ENCODE results near the gene NCS1. TPM values are rescaled to one million over a fixed set of nuclear protein-coding genes. Genes with fewer than 3 reads are reported as not detected.

NCS1 gene
- total RNA-seq, 1 donor from 2014 or later, result 26.6 TPM

GRCh38 chr9:130187523-130187846 is 15.3 kb downstream of the NCS1 start:
- Histone ChIP-seq H3K27me3 (ENCODE audit: control insufficient read depth, insufficient read depth, low read length) (no peaks in the 10 kb centered on the region), H3K36me3 (ENCODE audit: control insufficient read depth, insufficient read depth, low read length) (peaks cover 2% of the 10 kb centered on the region), H3K4me3 (ENCODE audit: low read depth, low read length) (no peak overlapping the region)
- DNase-seq (ENCODE audit: low read depth) (no peak), FAIRE-seq (no peak)
- TF ChIP-seq CTCF (IDR thresholded peaks at IDR 0.05; ENCODE audit: insufficient read depth, low read length, severe bottlenecking), result no peak

- Histone ChIP-seq H3K36me3 (ENCODE audit: control insufficient read depth, insufficient read depth, low read length) (peaks cover 2% of the 10 kb centered on the region), H3K4me3 (ENCODE audit: low read depth, low read length) (no peak overlapping the region), H3K27me3 (ENCODE audit: control insufficient read depth, insufficient read depth, low read length) (no peaks in the 10 kb centered on the region)
- FAIRE-seq, result no peak
- DNase-seq (ENCODE audit: low read depth), result no peak
- TF ChIP-seq CTCF (IDR thresholded peaks at IDR 0.05; ENCODE audit: insufficient read depth, low read length, severe bottlenecking), result no peak
Measured at GRCh38 chr9:130188860-130189481, 16.8 kb downstream of the NCS1 start.

GRCh38 chr9:130189840-130190239 is 17.6 kb downstream of the NCS1 start:
- peaks cover 2% of the 10 kb centered on the region for H3K36me3 ChIP-seq (ENCODE audit: control insufficient read depth, insufficient read depth, low read length)
- DNase-seq (ENCODE audit: low read depth), result no peak
- H3K4me3 ChIP-seq (ENCODE audit: low read depth, low read length), result no peak overlapping the region
- TF ChIP-seq CTCF (IDR thresholded peaks at IDR 0.05; ENCODE audit: insufficient read depth, low read length, severe bottlenecking), result no peak
- no peak for FAIRE-seq
- no peaks in the 10 kb centered on the region for H3K27me3 ChIP-seq (ENCODE audit: control insufficient read depth, insufficient read depth, low read length)

- Histone ChIP-seq H3K27me3 (ENCODE audit: control insufficient read depth, insufficient read depth, low read length) (no peaks in the 10 kb centered on the region), H3K4me3 (ENCODE audit: low read depth, low read length) (no peak overlapping the region), H3K36me3 (ENCODE audit: control insufficient read depth, insufficient read depth, low read length) (peaks cover 2% of the 10 kb centered on the region)
- FAIRE-seq (no peak), DNase-seq (ENCODE audit: low read depth) (no peak)
- no peak for TF ChIP-seq CTCF (IDR thresholded peaks at IDR 0.05; ENCODE audit: insufficient read depth, low read length, severe bottlenecking)
Measured at GRCh38 chr9:130191068-130191748, 19.0 kb downstream of the NCS1 start.

GRCh38 chr9:130191749-130192120 is 19.5 kb downstream of the NCS1 start:
- Histone ChIP-seq H3K36me3 (ENCODE audit: control insufficient read depth, insufficient read depth, low read length) (peaks cover 2% of the 10 kb centered on the region), H3K4me3 (ENCODE audit: low read depth, low read length) (no peak overlapping the region), H3K27me3 (ENCODE audit: control insufficient read depth, insufficient read depth, low read length) (no peaks in the 10 kb centered on the region)
- DNase-seq (ENCODE audit: low read depth), result no peak
- no peak for TF ChIP-seq CTCF (IDR thresholded peaks at IDR 0.05; ENCODE audit: insufficient read depth, low read length, severe bottlenecking)
- FAIRE-seq, result no peak

All from bronchial epithelial cell (primary cell).